GM12874 (cell line): ENCODE results near the gene SPHK1.

Experiments
- TF ChIP-seq, protein P1 (sequence below): IDR thresholded peaks from 2 replicates; pipeline ENCODE4 v1.5.1; 2011; ENCODE audit warnings: low read depth, mild to moderate bottlenecking, control low read depth, low read length, moderate library complexity; ENCODE audit not compliant: insufficient read depth

Gene SPHK1

GRCh38 chr17:76379275-76379641 is 5.2 kb upstream of the SPHK1 start:
- TF ChIP-seq, protein P1, sequence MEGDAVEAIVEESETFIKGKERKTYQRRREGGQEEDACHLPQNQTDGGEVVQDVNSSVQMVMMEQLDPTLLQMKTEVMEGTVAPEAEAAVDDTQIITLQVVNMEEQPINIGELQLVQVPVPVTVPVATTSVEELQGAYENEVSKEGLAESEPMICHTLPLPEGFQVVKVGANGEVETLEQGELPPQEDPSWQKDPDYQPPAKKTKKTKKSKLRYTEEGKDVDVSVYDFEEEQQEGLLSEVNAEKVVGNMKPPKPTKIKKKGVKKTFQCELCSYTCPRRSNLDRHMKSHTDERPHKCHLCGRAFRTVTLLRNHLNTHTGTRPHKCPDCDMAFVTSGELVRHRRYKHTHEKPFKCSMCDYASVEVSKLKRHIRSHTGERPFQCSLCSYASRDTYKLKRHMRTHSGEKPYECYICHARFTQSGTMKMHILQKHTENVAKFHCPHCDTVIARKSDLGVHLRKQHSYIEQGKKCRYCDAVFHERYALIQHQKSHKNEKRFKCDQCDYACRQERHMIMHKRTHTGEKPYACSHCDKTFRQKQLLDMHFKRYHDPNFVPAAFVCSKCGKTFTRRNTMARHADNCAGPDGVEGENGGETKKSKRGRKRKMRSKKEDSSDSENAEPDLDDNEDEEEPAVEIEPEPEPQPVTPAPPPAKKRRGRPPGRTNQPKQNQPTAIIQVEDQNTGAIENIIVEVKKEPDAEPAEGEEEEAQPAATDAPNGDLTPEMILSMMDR = no peak

GRCh38 chr17:76379646-76380376 is 4.6 kb upstream of the SPHK1 start:
- TF ChIP-seq, protein P1 = no peak

GRCh38 chr17:76381633-76382350 is 2.6 kb upstream of the SPHK1 start:
- TF ChIP-seq, protein P1 = no peak

DNA sequence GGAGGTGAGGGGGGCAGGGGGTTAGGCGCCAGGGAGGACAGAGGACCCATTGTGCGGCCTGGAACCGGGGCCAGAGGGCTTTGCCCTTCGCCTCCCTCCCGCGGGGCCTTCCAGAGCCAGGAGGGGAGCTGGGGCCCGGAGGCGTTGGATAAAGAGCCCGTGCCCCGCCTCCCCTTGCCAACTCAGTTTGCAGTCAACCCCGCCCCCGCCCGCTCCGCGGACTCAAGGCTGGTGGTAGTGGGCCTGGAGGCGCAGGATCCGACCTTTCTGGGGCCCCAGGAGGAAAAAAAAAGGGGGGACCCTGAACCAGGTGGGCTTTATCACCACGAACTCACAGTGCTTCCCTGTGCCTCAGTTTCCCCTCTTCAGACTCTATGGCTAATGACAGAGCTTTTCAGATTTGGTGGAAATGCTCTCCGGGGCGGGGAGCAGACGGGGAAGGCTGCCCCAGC is 2.0 kb upstream of the SPHK1 start:
- TF ChIP-seq, protein P1 = no peak

DNA sequence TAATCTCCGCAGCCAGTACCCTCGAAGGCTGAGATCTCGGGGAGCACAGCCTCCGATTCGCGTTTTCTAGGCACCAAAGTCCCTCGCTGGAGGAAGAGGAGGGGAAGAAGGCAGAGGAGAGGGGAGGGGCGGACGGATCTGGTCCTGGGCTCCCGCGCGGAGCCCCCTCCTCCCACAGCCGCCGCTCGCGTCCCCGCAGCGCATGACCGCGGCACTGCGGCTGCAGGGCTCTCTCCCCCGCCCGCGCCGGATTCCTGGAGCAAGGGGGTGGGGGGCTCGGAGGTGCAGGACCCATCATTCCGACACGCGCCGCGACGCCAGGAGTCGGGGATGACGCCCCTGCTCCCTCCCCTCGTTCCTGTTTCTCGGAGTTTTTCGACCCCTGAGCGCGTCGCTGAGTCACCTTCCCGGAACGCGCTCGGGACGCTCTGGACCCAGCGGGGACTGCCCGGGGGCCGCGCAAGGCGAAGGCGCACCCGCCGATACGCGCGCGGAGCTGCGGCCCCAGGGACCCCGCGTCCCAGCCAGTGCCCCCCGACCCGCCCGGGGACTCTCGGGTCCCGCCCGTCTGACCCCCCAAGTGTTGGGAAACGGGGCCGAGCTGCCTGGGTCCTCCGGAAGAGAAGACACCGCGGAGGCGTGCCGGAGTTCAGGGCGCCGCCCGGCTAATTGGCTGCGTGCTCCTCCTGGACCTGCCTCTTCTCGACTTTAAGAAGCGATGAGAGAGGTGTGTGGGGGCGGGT is 1.4 kb upstream of the SPHK1 start:
- TF ChIP-seq, protein P1 = no peak

GRCh38 chr17:76383546-76384221 is 725 bp upstream of the SPHK1 start:
- TF ChIP-seq, protein P1 = 0 out of 2 replicates have a peak, but pooled peaks have one; percentile 14
